Left kidney (tissue), 2 donors: ENCODE results near the gene UBE2U. TPM values are rescaled to one million over a fixed set of nuclear protein-coding genes. Genes with fewer than 3 reads are reported as not detected.
A peak's percentile ranks its signal among the peaks of the same experiment; 100 is the strongest.
"Not testable (repeated sequence)": the region's sequence is repeated elsewhere in the genome, so short reads cannot be mapped to it uniquely, and the experiment has no call there.

Experiments used
- DNase-seq: peaks from one replicate; pipeline ENCODE4 v3.0.0-alpha.2; 2013
- polyA plus RNA-seq: library from polyadenylated mRNA; unstranded; fragments of 120-200 nt; gene quantifications from one replicate; pipeline ENCODE4 v1.2.1, GENCODE V29; 2013; ENCODE audit not compliant: insufficient read length

UBE2U gene
- polyA plus RNA-seq, 1 donor: not detected

GRCh38 chr1:64240206-64240605, 36.8 kb downstream of the UBE2U start:
- no peak for DNase-seq

GRCh38 chr1:64241069-64241468, 37.6 kb downstream of the UBE2U start:
- DNase-seq: no peak

- peak; percentile 35 for DNase-seq
These were observed 39.7 kb downstream of the UBE2U start for GRCh38 chr1:64242895-64243756.

- DNase-seq: no peak
These were observed 40.3 kb downstream of the UBE2U start for GRCh38 chr1:64243757-64244080.

- no peak for DNase-seq
These were observed 42.1 kb downstream of the UBE2U start for GRCh38 chr1:64245495-64245894.

GRCh38 chr1:64246294-64246917, 43.0 kb downstream of the UBE2U start:
- DNase-seq: peak; percentile 48

- peak; percentile 71 for DNase-seq
These were observed 44.6 kb downstream of the UBE2U start for GRCh38 chr1:64248065-64248464.

GRCh38 chr1:64250472-64250871, 47.0 kb downstream of the UBE2U start:
- not testable (repeated sequence) for DNase-seq

GRCh38 chr1:64251971-64252370, 48.5 kb downstream of the UBE2U start:
- DNase-seq: no peak

GRCh38 chr1:64257233-64257632, 53.8 kb downstream of the UBE2U start:
- DNase-seq: not testable (repeated sequence)

- DNase-seq: not testable (repeated sequence)
These were observed 55.0 kb downstream of the UBE2U start for GRCh38 chr1:64258444-64258843.

GRCh38 chr1:64263335-64263734, 59.9 kb downstream of the UBE2U start:
- DNase-seq: no peak

GRCh38 chr1:64263856-64264255, 60.4 kb downstream of the UBE2U start:
- no peak for DNase-seq

GRCh38 chr1:64265141-64265540, 61.7 kb downstream of the UBE2U start:
- DNase-seq: no peak

GRCh38 chr1:64266991-64267390, 63.6 kb downstream of the UBE2U start:
- DNase-seq: no peak

- DNase-seq: peak; percentile 84
These were observed 65.5 kb downstream of the UBE2U start for GRCh38 chr1:64268653-64269557.

- DNase-seq: no peak
These were observed 66.1 kb downstream of the UBE2U start for GRCh38 chr1:64269558-64269884.

- no peak for DNase-seq
These were observed 76.6 kb downstream of the UBE2U start for GRCh38 chr1:64280001-64280400.

GRCh38 chr1:64282351-64282750, 78.9 kb downstream of the UBE2U start:
- DNase-seq: peak; percentile 66

GRCh38 chr1:64287071-64287470, 83.6 kb downstream of the UBE2U start:
- DNase-seq: no peak

GRCh38 chr1:64290420-64290819, 87.0 kb downstream of the UBE2U start:
- DNase-seq: no peak

- no peak for DNase-seq
These were observed 88.5 kb downstream of the UBE2U start for GRCh38 chr1:64291931-64292330.

GRCh38 chr1:64292399-64292798, 89.0 kb downstream of the UBE2U start:
- no peak for DNase-seq
